ENCODE measurements around the gene RASAL2. TPM values are rescaled to one million over a fixed set of nuclear protein-coding genes. Genes with fewer than 3 reads are reported as not detected.
A peak's percentile ranks its signal among the peaks of the same experiment; 100 is the strongest.

The RASAL2 gene
- total and polyA plus RNA-seq, 11 donors, result 6.2 to 112 (median 39.9) TPM

DNA sequence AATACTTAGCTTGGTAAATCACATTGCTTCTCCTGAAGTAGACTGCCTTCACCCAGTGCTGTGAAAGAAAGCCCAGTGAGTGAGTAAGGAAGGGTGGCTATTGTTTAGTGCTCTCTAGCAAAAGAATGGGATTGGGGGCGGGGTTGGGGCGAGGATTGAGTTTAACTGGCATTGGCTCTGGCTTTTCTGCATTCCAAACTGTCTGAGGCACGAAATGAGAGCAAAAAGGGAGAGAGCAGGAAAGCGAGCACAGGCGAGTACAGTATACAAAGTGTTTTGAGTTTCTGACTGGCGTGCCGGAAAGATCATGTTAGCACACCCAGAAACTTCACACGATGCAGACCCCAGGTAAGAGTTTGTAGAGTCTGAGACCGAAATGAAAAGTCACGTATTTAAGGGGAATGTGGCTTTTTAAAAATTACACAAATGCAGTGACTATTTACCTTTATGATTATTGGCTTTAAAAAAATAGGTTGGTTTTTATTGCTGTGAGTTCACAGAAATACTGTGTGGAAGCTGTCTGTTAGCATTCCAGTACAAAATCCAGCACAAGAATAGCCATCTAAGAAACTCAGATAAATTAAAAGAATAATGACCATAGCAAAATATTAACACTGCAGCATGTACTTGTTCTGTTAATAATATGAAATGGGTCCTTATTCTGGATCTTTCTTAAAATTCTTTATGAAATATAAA is 247.5 kb downstream of the RASAL2 start:
- peak overlapping the region in 11 of 12 donors; percentile 10 to 52 (median 37) for H3K4me3 ChIP-seq
- DNase-seq, result peak in 4 of 5 donors; percentile 43 to 65 (median 62)
- no peaks in the 10 kb centered on the region for H3K27me3 ChIP-seq
- 24 to 35% (median 32%) methylated on average over 10 of the region's 10 CpGs for WGBS, 4 donors
- H3K9me3 ChIP-seq, result no peaks in the 10 kb centered on the region
- peaks cover 0 to 84% (median 38%) of the 10 kb centered on the region in 12 donors for H3K4me1 ChIP-seq
- peak overlapping the region; percentile 31 to 93 (median 83) for H3K27ac ChIP-seq
- ATAC-seq, result peak; percentile 57 to 78 (median 64)
- intact Hi-C loops (cut with DNase I), result loop anchor here in 1 of 10 donors (5.0 kb wide), 1 partner anchor 39 kb away; no protein-coding TSS in a partner anchor
- TF ChIP-seq CTCF (IDR thresholded peaks at IDR 0.05), result no peak
- TF ChIP-seq POLR2A (IDR thresholded peaks at IDR 0.05), result peak in 1 of 2 donors; percentile 23
- no peaks in the 10 kb centered on the region for H3K36me3 ChIP-seq

GRCh38 chr1:178342745-178343144 is 248.8 kb downstream of the RASAL2 start:
- WGBS, 4 donors, result 38 to 61% (median 44%) methylated on average over 2 of the region's 2 CpGs
- Histone ChIP-seq H3K4me3 (peak overlapping the region in 8 of 12 donors; percentile 30 to 52 (median 48)), H3K36me3 (no peaks in the 10 kb centered on the region), H3K9me3 (no peaks in the 10 kb centered on the region), H3K27ac (peak overlapping the region; percentile 69 to 93 (median 83)), H3K27me3 (no peaks in the 10 kb centered on the region), H3K4me1 (peaks cover 0 to 78% (median 33%) of the 10 kb centered on the region in 12 donors)
- intact Hi-C loops (cut with DNase I), result loop anchor here in 1 of 10 donors (5.0 kb wide), 1 partner anchor 40 kb away; no protein-coding TSS in a partner anchor
- DNase-seq (no peak), ATAC-seq (peak in 2 of 4 donors; percentile 17 to 27)
- TF ChIP-seq POLR2A (IDR thresholded peaks at IDR 0.05) (no peak), CTCF (IDR thresholded peaks at IDR 0.05) (no peak)

GRCh38 chr1:178344513-178345091 is 250.7 kb downstream of the RASAL2 start:
- H3K4me1 ChIP-seq, result peaks cover 0 to 60% (median 28%) of the 10 kb centered on the region in 12 donors
- WGBS, 4 donors, result 3 to 13% (median 11%) methylated on average over 5 of the region's 5 CpGs
- intact Hi-C loops (cut with DNase I), result loop anchor here in 4 of 10 donors (2.0 to 5.0 kb wide), 3 partner anchors 32 to 42 kb away; no protein-coding TSS in a partner anchor
- no peaks in the 10 kb centered on the region for H3K9me3 ChIP-seq
- H3K27ac ChIP-seq, result peak overlapping the region; percentile 69 to 93 (median 83)
- no peaks in the 10 kb centered on the region for H3K27me3 ChIP-seq
- ATAC-seq, result peak; percentile 63 to 83 (median 82)
- TF ChIP-seq CTCF (IDR thresholded peaks at IDR 0.05) (peak; percentile 28 to 71 (median 50)), POLR2A (IDR thresholded peaks at IDR 0.05) (no peak)
- peak overlapping the region in 6 of 12 donors; percentile 3 to 12 (median 5) for H3K4me3 ChIP-seq
- H3K36me3 ChIP-seq, result no peaks in the 10 kb centered on the region
- DNase-seq, result no peak

- no peaks in the 10 kb centered on the region for H3K9me3 ChIP-seq
- H3K4me3 ChIP-seq, result peak overlapping the region in 1 of 12 donors; percentile 6
- TF ChIP-seq POLR2A (IDR thresholded peaks at IDR 0.05) (no peak), CTCF (IDR thresholded peaks at IDR 0.05) (no peak)
- no peaks in the 10 kb centered on the region for H3K27me3 ChIP-seq
- H3K36me3 ChIP-seq, result no peaks in the 10 kb centered on the region
- H3K4me1 ChIP-seq, result peaks cover 0 to 58% (median 25%) of the 10 kb centered on the region in 12 donors
- ATAC-seq (no peak), DNase-seq (no peak)
- H3K27ac ChIP-seq, result peak overlapping the region; percentile 69 to 93 (median 83)
- 66 to 75% (median 70%) methylated on average over 4 of the region's 4 CpGs for WGBS, 4 donors
- intact Hi-C loops (cut with DNase I), result loop anchor here in 4 of 10 donors (2.0 to 5.0 kb wide), 2 partner anchors 33 to 34 kb away; no protein-coding TSS in a partner anchor
Measured at GRCh38 chr1:178345238-178345637, 251.3 kb downstream of the RASAL2 start.
